IMR-90 (cell line): Measurements from ENCODE around the gene MAGI1. TPM values are rescaled to one million over a fixed set of nuclear protein-coding genes. Genes with fewer than 3 reads are reported as not detected.

Source experiments
- ATAC-seq: fragments of 200-7000 bp; cut with Tn5 transposase; 2 replicates; pipeline ENCODE4 v1.9.1; 2020; ENCODE audit warnings: low read depth, mild to moderate bottlenecking, moderate library complexity
- BruUV-seq: library from RNA; stranded (reverse); fragments of 400-500 nt; replicated peaks from 2 replicates; lab custom pipeline; 2021; lab: Mats Ljungman, UMichigan
- CTCF ChIA-PET: fragments of 300-600 bp; formaldehyde crosslinking; extraction: SDS; loops from one replicate; lab custom pipeline; 2021; ENCODE audit warnings: antibody characterized with exemption; lab: Yijun Ruan, JAX
- POLR2A ChIA-PET: fragments of 300-600 bp; sonication (Branson Sonifier 250); formaldehyde crosslinking; loops from one replicate; lab custom pipeline; 2022; ENCODE audit warnings: antibody characterized with exemption; ENCODE audit not compliant: unreplicated experiment; lab: Charles Lee
- DNase-seq: peaks from one replicate; pipeline ENCODE4 v3.0.0; 2013
- H2AFZ ChIP-seq: replicated peaks from 2 replicates; pipeline ENCODE3; 2013; ENCODE audit warnings: low read length, mild to moderate bottlenecking; ENCODE audit not compliant: poor library complexity
- H2AK5ac ChIP-seq: 2 replicates; pipeline ENCODE4 v1.6.1; 2013; ENCODE audit warnings: low read depth, low read length, inconsistent platforms
- H2AK9ac ChIP-seq: replicated peaks from 2 replicates; pipeline ENCODE3; 2013; ENCODE audit warnings: mild to moderate bottlenecking, low read depth, low read length, moderate library complexity; ENCODE audit not compliant: poor library complexity
- H2BK120ac ChIP-seq: 2 replicates; pipeline ENCODE4 v1.6.1; 2013; ENCODE audit warnings: low read depth, low read length, inconsistent platforms
- H2BK15ac ChIP-seq: 3 replicates; pipeline ENCODE4 v1.6.1; 2013; ENCODE audit warnings: low read depth, low read length, inconsistent platforms
- H2BK20ac ChIP-seq: 2 replicates; pipeline ENCODE4 v1.6.1; 2013; ENCODE audit warnings: low read depth, mild to moderate bottlenecking, inconsistent platforms, low read length, moderate library complexity
- H2BK5ac ChIP-seq: 2 replicates; pipeline ENCODE4 v1.6.1; 2013; ENCODE audit warnings: mild to moderate bottlenecking, low read depth, low read length, inconsistent platforms; ENCODE audit not compliant: poor library complexity, severe bottlenecking
- H3K14ac ChIP-seq: replicated peaks from 2 replicates; pipeline ENCODE4 v1.6.1; 2013; ENCODE audit warnings: low read depth, low read length, inconsistent platforms
- H3K18ac ChIP-seq: 2 replicates; pipeline ENCODE4 v1.6.1; 2013; ENCODE audit warnings: low read depth, low read length, control low read depth
- H3K23ac ChIP-seq: 2 replicates; pipeline ENCODE4 v1.6.1; 2013; ENCODE audit warnings: low read depth, low read length, inconsistent platforms
- H3K27ac ChIP-seq: 2 replicates; pipeline ENCODE4 v1.5.1; 2013; ENCODE audit warnings: mild to moderate bottlenecking, control low read depth, low read length; ENCODE audit not compliant: insufficient read depth
- H3K27me3 ChIP-seq: 2 replicates; pipeline ENCODE4 v1.6.1; 2013; ENCODE audit warnings: low read length; ENCODE audit not compliant: control insufficient read depth, insufficient read depth
- H3K36me3 ChIP-seq: 2 replicates; pipeline ENCODE4 v1.6.1; 2013; ENCODE audit warnings: low read length, mixed read lengths; ENCODE audit not compliant: control insufficient read depth, insufficient read depth
- H3K4ac ChIP-seq: 2 replicates; pipeline ENCODE4 v1.6.1; 2013; ENCODE audit warnings: low read depth, low read length, inconsistent platforms
- H3K4me1 ChIP-seq: 2 replicates; pipeline ENCODE4 v1.6.1; 2013; ENCODE audit warnings: low read length, mixed read lengths; ENCODE audit not compliant: control insufficient read depth, insufficient read depth
- H3K4me2 ChIP-seq: 2 replicates; pipeline ENCODE4 v1.6.1; 2013; ENCODE audit warnings: low read depth, mild to moderate bottlenecking, control low read depth, low read length, moderate library complexity
- H3K4me3 ChIP-seq: 2 replicates; pipeline ENCODE4 v1.5.1; 2013; ENCODE audit warnings: low read depth, mild to moderate bottlenecking, control low read depth, low read length, moderate library complexity; ENCODE audit not compliant: insufficient read depth
- H3K56ac ChIP-seq: 2 replicates; pipeline ENCODE4 v1.6.1; 2013; ENCODE audit warnings: low read length, inconsistent platforms; ENCODE audit not compliant: insufficient read depth; ENCODE audit errors: extremely low read depth
- H3K79me1 ChIP-seq, 2 experiments: 2 replicates each; pipeline ENCODE4 v1.6.1; 2013; ENCODE audit warnings: low read length in 2 of 2, inconsistent platforms in 1 of 2, low read depth in 1 of 2
- H3K9ac ChIP-seq: 2 replicates; pipeline ENCODE4 v1.6.1; 2013; ENCODE audit warnings: low read depth, low read length, control low read depth
- H3K9me1 ChIP-seq: 2 replicates; pipeline ENCODE4 v1.6.1; 2013; ENCODE audit warnings: low read length, inconsistent platforms; ENCODE audit not compliant: insufficient read depth
- H3K9me3 ChIP-seq: 2 replicates; pipeline ENCODE4 v1.6.1; 2013; ENCODE audit warnings: low read length; ENCODE audit not compliant: control insufficient read depth, insufficient read depth
- H4K20me1 ChIP-seq: 2 replicates; pipeline ENCODE4 v1.6.1; 2013; ENCODE audit warnings: low read length, inconsistent platforms; ENCODE audit not compliant: insufficient read depth
- H4K5ac ChIP-seq: 2 replicates; pipeline ENCODE4 v1.6.1; 2013; ENCODE audit warnings: mild to moderate bottlenecking, low read depth, low read length, control low read depth
- H4K8ac ChIP-seq, 2 experiments: 2 replicates each; pipeline ENCODE4 v1.6.1; 2013; ENCODE audit warnings: low read depth in 2 of 2, low read length in 2 of 2, control low read depth in 1 of 2, inconsistent platforms in 1 of 2
- H4K91ac ChIP-seq: 2 replicates; pipeline ENCODE4 v1.6.1; 2013; ENCODE audit warnings: low read depth, low read length, inconsistent platforms; ENCODE audit not compliant: insufficient read depth
- BHLHE40 ChIP-seq: fragments of 150-350 bp; IDR thresholded peaks from 2 replicates; pipeline ENCODE4 v1.6.1; 2016; ENCODE audit warnings: mild to moderate bottlenecking, low read depth, low read length
- CEBPB ChIP-seq: IDR thresholded peaks from 2 replicates; pipeline ENCODE4 v1.6.1; 2012; ENCODE audit warnings: low read depth, low read length, improper control_type of control experiment
- CHD1 ChIP-seq: IDR thresholded peaks from 2 replicates; pipeline ENCODE4 v1.6.1; 2012; ENCODE audit warnings: low read depth, low read length, improper control_type of control experiment
- ELK1 ChIP-seq: fragments of 150-350 bp; IDR thresholded peaks from 2 replicates; pipeline ENCODE4 v1.6.1; 2016; ENCODE audit warnings: low read depth, mild to moderate bottlenecking, low read length, moderate library complexity, borderline replicate concordance
- FOS ChIP-seq: fragments of 150-350 bp; IDR thresholded peaks from 2 replicates; pipeline ENCODE4 v1.6.1; 2016; ENCODE audit warnings: low read depth, low read length
- MAFK ChIP-seq: IDR thresholded peaks from 2 replicates; pipeline ENCODE4 v1.6.1; 2012; ENCODE audit warnings: low read depth, low read length, improper control_type of control experiment
- MAZ ChIP-seq: IDR thresholded peaks from 2 replicates; pipeline ENCODE4 v1.6.1; 2012; ENCODE audit warnings: low read depth, mild to moderate bottlenecking, low read length, improper control_type of control experiment, moderate library complexity, borderline replicate concordance
- MXI1 ChIP-seq: IDR thresholded peaks from 2 replicates; pipeline ENCODE4 v1.6.1; 2012; ENCODE audit warnings: low read depth, mild to moderate bottlenecking, low read length, moderate library complexity, borderline replicate concordance
- NFE2L2 ChIP-seq: fragments of 150-350 bp; IDR thresholded peaks from 2 replicates; pipeline ENCODE4 v1.6.1; 2016; ENCODE audit warnings: low read depth, mild to moderate bottlenecking, low read length
- POLR2A ChIP-seq: IDR thresholded peaks from 2 replicates; pipeline ENCODE4 v1.6.1; 2012; ENCODE audit warnings: mild to moderate bottlenecking, low read depth, low read length
- RCOR1 ChIP-seq: IDR thresholded peaks from 2 replicates; pipeline ENCODE4 v1.6.1; 2012; ENCODE audit warnings: mild to moderate bottlenecking, low read length, improper control_type of control experiment; ENCODE audit not compliant: insufficient replicate concordance
- RFX5 ChIP-seq: IDR thresholded peaks from 2 replicates; pipeline ENCODE4 v1.8.0; 2012; ENCODE audit warnings: low read depth, mild to moderate bottlenecking, low read length, moderate library complexity
- SMC3 ChIP-seq: fragments of 150-350 bp; IDR thresholded peaks from 2 replicates; pipeline ENCODE4 v1.6.1; 2016; ENCODE audit warnings: low read depth, mild to moderate bottlenecking, antibody characterized with exemption, low read length, moderate library complexity
- USF2 ChIP-seq: fragments of 150-350 bp; IDR thresholded peaks from 2 replicates; pipeline ENCODE4 v1.6.1; 2017; ENCODE audit warnings: mild to moderate bottlenecking, antibody characterized with exemption, low read length, low read depth
- WGBS, 2 experiments: methylation state at CpG; one replicate each; pipeline versions ENCODE4 v1.1.5 to v1.1.7; 2013; ENCODE audit warnings: missing lambda C conversion rate in 2 of 2; ENCODE audit not compliant: insufficient read length in 1 of 2; ENCODE audit errors: extremely low coverage in 2 of 2; 5-methylcytosine and 5-hydroxymethylcytosine counted together
- dilution Hi-C: fragments of 300-500 bp; cut with HindIII; formaldehyde crosslinking; loops from one replicate; pipeline ENCODE4 v1.14.3; 2018; ENCODE audit warnings: low sequenced_read_pairs; ENCODE audit not compliant: unreplicated experiment
- in situ Hi-C: fragments of 300-500 bp; cut with MboI; formaldehyde crosslinking; loops from 3 replicates; pipeline ENCODE4 v1.14.3; 2019; ENCODE audit warnings: low sequenced_read_pairs, inconsistent platforms, mixed read lengths
- intact Hi-C: fragments of 100-400 bp; cut with micrococcal nuclease; formaldehyde crosslinking; loops from 2 replicates; pipeline ENCODE4 v1.10.0; 2022
- polyA plus RNA-seq, 3 experiments: library from polyadenylated mRNA; depleted of rRNA; stranded (reverse); fragments of >200 nt; gene quantifications; 2 replicates each; pipeline ENCODE4 v1.2.3, GENCODE V29; 2012; ENCODE audit warnings: low replicate concordance in 1 of 3
- total RNA-seq: library from RNA; depleted of rRNA; stranded (reverse); fragments of >200 nt; gene quantifications from 2 replicates; pipeline ENCODE4 v1.2.3, GENCODE V29; 2012

MAGI1 gene
- total and polyA plus RNA-seq, 2 of the 4 experiments (the other 2 are of a cell fraction): 14.5 to 24.2 TPM

- WGBS, 2 experiments: no CpG with 5 or more reads among the region's 4 CpGs
- in situ Hi-C loops: no loop called here
- DNase-seq: no peak
These were observed 370.8 kb downstream of the MAGI1 start for GRCh38 chr3:65667963-65668362.

More at GRCh38 chr3:65667963-65668362, 370.8 kb downstream of the MAGI1 start:
- dilution Hi-C loops (no loop called here), intact Hi-C loops (no loop called here)
- no peak overlapping the region for H2BK20ac ChIP-seq
- H3K18ac ChIP-seq: no peak overlapping the region
- no peak overlapping the region for H4K91ac ChIP-seq
- H2AK9ac ChIP-seq: no peak overlapping the region
- no peak overlapping the region for H3K23ac ChIP-seq
- ChIA-PET CTCF (no interaction called here), POLR2A (no interaction called here)
- no peak overlapping the region for H4K5ac ChIP-seq
- no peak overlapping the region for H4K8ac ChIP-seq
- no peak overlapping the region for H3K27ac ChIP-seq
- no peaks in the 10 kb centered on the region for H3K9me3 ChIP-seq
- H3K4ac ChIP-seq: no peak overlapping the region
- BruUV-seq: no TSS peak
- H3K79me1 ChIP-seq: peaks cover 13 to 32% of the 10 kb centered on the region in 2 experiments
- H3K9ac ChIP-seq: no peak overlapping the region
- H3K27me3 ChIP-seq: no peaks in the 10 kb centered on the region
- TF ChIP-seq SMC3: no peak
- TF ChIP-seq RFX5: no peak
- no peak for TF ChIP-seq RCOR1
- no peak for TF ChIP-seq ELK1
- TF ChIP-seq POLR2A: no peak
- no peak for TF ChIP-seq NFE2L2
- TF ChIP-seq MAZ: no peak
- no peak for TF ChIP-seq CHD1
- no peak for TF ChIP-seq FOS
- no peak for TF ChIP-seq MXI1
- no peak for TF ChIP-seq USF2
- TF ChIP-seq MAFK: no peak
- no peak for TF ChIP-seq CEBPB
- TF ChIP-seq BHLHE40: no peak
- no peak overlapping the region for H2BK15ac ChIP-seq
- ATAC-seq: no peak
- no peak overlapping the region for H3K4me2 ChIP-seq
- no peak overlapping the region for H2BK120ac ChIP-seq
- H3K4me3 ChIP-seq: no peak overlapping the region
- no peak overlapping the region for H2AK5ac ChIP-seq
- no peaks in the 10 kb centered on the region for H3K9me1 ChIP-seq
- no peaks in the 10 kb centered on the region for H3K36me3 ChIP-seq
- H3K4me1 ChIP-seq: peaks cover 5% of the 10 kb centered on the region
- no peak overlapping the region for H2AFZ ChIP-seq
- H3K14ac ChIP-seq: no peak overlapping the region
- H3K56ac ChIP-seq: no peak overlapping the region
- H2BK5ac ChIP-seq: no peak overlapping the region
- no peaks in the 10 kb centered on the region; the same call in 1 of the 2 replicates for H4K20me1 ChIP-seq
